H9 (cell line): ENCODE measurements around the gene MAGED1. TPM values are rescaled to one million over a fixed set of nuclear protein-coding genes. Genes with fewer than 3 reads are reported as not detected.

Experiments
- DNase-seq: peaks from one replicate; pipeline ENCODE4 v3.0.0-alpha.2; 2017
- H2AFZ ChIP-seq: one replicate; pipeline ENCODE4 v1.6.1; 2013; ENCODE audit warnings: mild to moderate bottlenecking, low read length, control low read depth, moderate library complexity
- H2AK5ac ChIP-seq: 2 replicates; pipeline ENCODE4 v1.6.1; 2013; ENCODE audit warnings: low read length, control low read depth, mixed read lengths; ENCODE audit not compliant: insufficient read length
- H2BK120ac ChIP-seq: one replicate; pipeline ENCODE4 v1.6.1; 2013; ENCODE audit warnings: low read depth, mild to moderate bottlenecking, low read length, control low read depth, inconsistent platforms; ENCODE audit not compliant: poor library complexity, severe bottlenecking
- H2BK12ac ChIP-seq: 2 replicates; pipeline ENCODE4 v1.6.1; 2013; ENCODE audit warnings: low read length, control low read depth, mixed read lengths, low read depth; ENCODE audit not compliant: insufficient read length
- H2BK15ac ChIP-seq: 2 replicates; pipeline ENCODE4 v1.6.1; 2013; ENCODE audit warnings: low read depth, low read length, control low read depth
- H2BK20ac ChIP-seq: one replicate; pipeline ENCODE4 v1.6.1; 2013; ENCODE audit warnings: low read depth, mild to moderate bottlenecking, low read length, control low read depth, inconsistent platforms; ENCODE audit not compliant: poor library complexity, severe bottlenecking
- H2BK5ac ChIP-seq: 2 replicates; pipeline ENCODE4 v1.6.1; 2013; ENCODE audit warnings: low read length, control low read depth, mixed read lengths; ENCODE audit not compliant: insufficient read length
- H3K14ac ChIP-seq: 2 replicates; pipeline ENCODE4 v1.6.1; 2013; ENCODE audit warnings: low read length, control low read depth; ENCODE audit not compliant: insufficient read depth
- H3K18ac ChIP-seq: 2 replicates; pipeline ENCODE4 v1.6.1; 2013; ENCODE audit warnings: low read depth, mild to moderate bottlenecking, mixed read lengths, low read length, control low read depth; ENCODE audit not compliant: insufficient read length
- H3K23ac ChIP-seq: 2 replicates; pipeline ENCODE4 v1.6.1; 2013; ENCODE audit warnings: low read length, control low read depth, mixed read lengths, low read depth; ENCODE audit not compliant: insufficient read length
- H3K23me2 ChIP-seq: 2 replicates; pipeline ENCODE4 v1.6.1; 2013; ENCODE audit warnings: low read depth, mild to moderate bottlenecking, mixed read lengths, low read length, control low read depth; ENCODE audit not compliant: insufficient read length, poor library complexity, severe bottlenecking
- H3K27ac ChIP-seq: 2 replicates; pipeline ENCODE4 v1.5.1; 2013; ENCODE audit warnings: low read length, control low read depth, mixed read lengths, low read depth; ENCODE audit not compliant: insufficient read length
- H3K27me3 ChIP-seq: 2 replicates; pipeline ENCODE4 v1.6.1; 2013; ENCODE audit warnings: low read length, control low read depth, inconsistent platforms; ENCODE audit not compliant: insufficient read depth
- H3K4ac ChIP-seq: 2 replicates; pipeline ENCODE4 v1.6.1; 2013; ENCODE audit warnings: low read depth, mild to moderate bottlenecking, control low read depth, inconsistent platforms, low read length, moderate library complexity
- H3K4me1 ChIP-seq: 2 replicates; pipeline ENCODE4 v1.6.1; 2013; ENCODE audit warnings: low read length, control low read depth, inconsistent platforms; ENCODE audit not compliant: insufficient read depth
- H3K4me2 ChIP-seq: 2 replicates; pipeline ENCODE4 v1.6.1; 2013; ENCODE audit warnings: low read length, control low read depth, mixed read lengths; ENCODE audit not compliant: insufficient read length, insufficient read depth
- H3K56ac ChIP-seq: 2 replicates; pipeline ENCODE4 v1.6.1; 2013; ENCODE audit warnings: low read depth, mild to moderate bottlenecking, mixed read lengths, low read length, control low read depth; ENCODE audit not compliant: insufficient read length
- H3K79me1 ChIP-seq: 2 replicates; pipeline ENCODE4 v1.6.1; 2013; ENCODE audit warnings: low read depth, mild to moderate bottlenecking, moderate library complexity, low read length, control low read depth, inconsistent platforms; ENCODE audit not compliant: insufficient read depth, poor library complexity, severe bottlenecking
- H3K79me2 ChIP-seq: 2 replicates; pipeline ENCODE4 v1.6.1; 2013; ENCODE audit warnings: low read length, control low read depth, inconsistent platforms; ENCODE audit not compliant: insufficient read depth
- H3K9ac ChIP-seq: 2 replicates; pipeline ENCODE4 v1.6.1; 2013; ENCODE audit warnings: low read length, control low read depth, mixed read lengths; ENCODE audit not compliant: insufficient read length; ENCODE audit errors: extremely low read depth
- H3K9me3 ChIP-seq: one replicate; pipeline ENCODE4 v1.6.1; 2013; ENCODE audit warnings: low read depth, low read length, inconsistent platforms; ENCODE audit not compliant: control insufficient read depth
- H3T11ph ChIP-seq: one replicate; pipeline ENCODE4 v1.6.1; 2013; ENCODE audit warnings: mild to moderate bottlenecking, low read length, control low read depth, inconsistent platforms
- H4K20me1 ChIP-seq: one replicate; pipeline ENCODE4 v1.6.1; 2013; ENCODE audit not compliant: control insufficient read depth, insufficient read length, insufficient read depth
- H4K5ac ChIP-seq: 2 replicates; pipeline ENCODE4 v1.6.1; 2013; ENCODE audit warnings: low read depth, mild to moderate bottlenecking, mixed read lengths, low read length, control low read depth; ENCODE audit not compliant: insufficient read length
- H4K8ac ChIP-seq: replicated peaks from 2 replicates; pipeline ENCODE4 v1.6.1; 2013; ENCODE audit warnings: low read length, control low read depth, mixed read lengths, low read depth; ENCODE audit not compliant: insufficient read length
- H4K91ac ChIP-seq: 2 replicates; pipeline ENCODE4 v1.6.1; 2013; ENCODE audit warnings: low read depth, mild to moderate bottlenecking, moderate library complexity, mixed read lengths, low read length, control low read depth; ENCODE audit not compliant: insufficient read length
- H3K27ac Mint-ChIP-seq, 3 experiments: 2 replicates in 2 of 3; 3 replicates in 1 of 3; pipeline ENCODE4 v1.8.0; 2020 to 2021; ENCODE audit warnings: mixed read lengths in 3 of 3, mild to moderate bottlenecking in 1 of 3, moderate library complexity in 1 of 3
- H3K27me3 Mint-ChIP-seq: 2 replicates; pipeline ENCODE4 v1.8.0; 2021; ENCODE audit warnings: low read depth, mild to moderate bottlenecking, moderate library complexity, mixed read lengths
- H3K36me3 Mint-ChIP-seq, 3 experiments: 2 replicates in 2 of 3; 3 replicates in 1 of 3; pipeline ENCODE4 v1.8.0; 2020 to 2021; ENCODE audit warnings: low read depth in 3 of 3, mixed read lengths in 3 of 3; ENCODE audit not compliant: insufficient read depth in 1 of 3
- H3K4me1 Mint-ChIP-seq, 2 experiments: 2 replicates each; pipeline ENCODE4 v1.8.0; 2020; ENCODE audit warnings: mixed read lengths in 2 of 2
- H3K4me3 Mint-ChIP-seq, 2 experiments: 2 replicates in 1 of 2; 3 replicates in 1 of 2; pipeline ENCODE4 v1.8.0; 2020 to 2021; ENCODE audit warnings: mild to moderate bottlenecking in 2 of 2, mixed read lengths in 2 of 2, moderate library complexity in 1 of 2
- H3K9me3 Mint-ChIP-seq, 2 experiments: 2 replicates in 1 of 2; 3 replicates in 1 of 2; pipeline ENCODE4 v1.8.0; 2020; ENCODE audit warnings: mild to moderate bottlenecking in 2 of 2, mixed read lengths in 2 of 2, moderate library complexity in 1 of 2
- WGBS: extraction: QIAGEN DNeasy Blood & Tissue Kit; methylation state at CpG from one replicate; pipeline ENCODE4 v1.1.7; 2013; ENCODE audit warnings: missing lambda C conversion rate, low lambda C conversion rate, mixed read lengths; ENCODE audit not compliant: insufficient read length; ENCODE audit errors: extremely low coverage; 5-methylcytosine and 5-hydroxymethylcytosine counted together
- total RNA-seq: library from RNA; stranded (reverse); gene quantifications from 2 replicates; pipeline ENCODE4 v1.2.1, GENCODE V29; 2021
- TF ChIP-seq, protein P1 (sequence below): fragments of 200-600 bp; sonication (generic); conservative IDR thresholded peaks from 3 replicates; pipeline ENCODE4 v1.8.0; 2021; ENCODE audit warnings: antibody characterized with exemption, mild to moderate bottlenecking

Gene MAGED1
- total RNA-seq, 1 experiment from 2014 or later: 163 TPM

DNA sequence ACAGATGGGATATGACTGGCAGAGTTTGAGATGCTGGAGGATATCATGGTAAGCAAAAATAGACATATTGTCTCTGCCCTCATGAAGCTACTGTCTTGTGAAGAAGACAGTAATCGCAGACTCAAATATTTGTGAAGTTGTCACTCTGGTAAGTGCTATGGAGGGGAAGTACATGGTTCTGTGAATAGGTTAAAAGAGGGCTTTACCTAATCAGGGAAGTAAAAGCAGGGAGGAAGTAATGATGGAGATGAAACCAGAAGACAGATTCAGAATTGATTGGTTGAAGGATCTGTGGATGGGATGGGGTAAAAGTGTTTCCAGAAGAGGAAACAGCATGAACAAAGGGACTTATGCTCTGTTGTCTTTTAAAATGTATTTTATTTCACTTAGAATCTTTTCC, 19.3 kb upstream of the MAGED1 start:
- Histone ChIP-seq H3K9ac (no peak overlapping the region), H4K20me1 (no peaks in the 10 kb centered on the region), H2BK15ac (no peak overlapping the region), H3K79me2 (peaks cover 4% of the 10 kb centered on the region; the same call in 1 of the 2 replicates), H3K56ac (no peak overlapping the region), H2AK5ac (no peak overlapping the region), H4K91ac (no peak overlapping the region), H3K9me3 (peaks cover 6% of the 10 kb centered on the region), H3K14ac (no peak overlapping the region), H4K8ac (no peak overlapping the region), H3K23ac (no peak overlapping the region), H3K4me1 (no peaks in the 10 kb centered on the region), H2BK120ac (no peak overlapping the region), H2AFZ (no peak overlapping the region), H4K5ac (no peak overlapping the region), H3K27me3 (no peaks in the 10 kb centered on the region), H3T11ph (no peak overlapping the region), H2BK12ac (no peak overlapping the region), H2BK20ac (no peak overlapping the region), H3K23me2 (no peaks in the 10 kb centered on the region), H2BK5ac (no peak overlapping the region), H3K4me2 (no peak overlapping the region), H3K18ac (no peak overlapping the region), H3K4ac (no peak overlapping the region), H3K27ac (no peak overlapping the region), H3K79me1 (no peaks in the 10 kb centered on the region)
- no peak for DNase-seq
- H3K9me3 Mint-ChIP-seq: peaks cover 43 to 44% of the 10 kb centered on the region in 2 experiments
- TF ChIP-seq, protein P1, sequence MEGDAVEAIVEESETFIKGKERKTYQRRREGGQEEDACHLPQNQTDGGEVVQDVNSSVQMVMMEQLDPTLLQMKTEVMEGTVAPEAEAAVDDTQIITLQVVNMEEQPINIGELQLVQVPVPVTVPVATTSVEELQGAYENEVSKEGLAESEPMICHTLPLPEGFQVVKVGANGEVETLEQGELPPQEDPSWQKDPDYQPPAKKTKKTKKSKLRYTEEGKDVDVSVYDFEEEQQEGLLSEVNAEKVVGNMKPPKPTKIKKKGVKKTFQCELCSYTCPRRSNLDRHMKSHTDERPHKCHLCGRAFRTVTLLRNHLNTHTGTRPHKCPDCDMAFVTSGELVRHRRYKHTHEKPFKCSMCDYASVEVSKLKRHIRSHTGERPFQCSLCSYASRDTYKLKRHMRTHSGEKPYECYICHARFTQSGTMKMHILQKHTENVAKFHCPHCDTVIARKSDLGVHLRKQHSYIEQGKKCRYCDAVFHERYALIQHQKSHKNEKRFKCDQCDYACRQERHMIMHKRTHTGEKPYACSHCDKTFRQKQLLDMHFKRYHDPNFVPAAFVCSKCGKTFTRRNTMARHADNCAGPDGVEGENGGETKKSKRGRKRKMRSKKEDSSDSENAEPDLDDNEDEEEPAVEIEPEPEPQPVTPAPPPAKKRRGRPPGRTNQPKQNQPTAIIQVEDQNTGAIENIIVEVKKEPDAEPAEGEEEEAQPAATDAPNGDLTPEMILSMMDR: no peak
- H3K27ac Mint-ChIP-seq: no peak overlapping the region
- H3K36me3 Mint-ChIP-seq: peaks cover 7 to 17% (median 7%) of the 10 kb centered on the region in 3 experiments; a peak in 6 of 7 replicates
- H3K27me3 Mint-ChIP-seq: peaks cover 1% of the 10 kb centered on the region; the same call in 1 of the 2 replicates
- no CpG with 5 or more reads among the region's 1 CpG for WGBS
- H3K4me1 Mint-ChIP-seq: peaks cover 0 to 3% of the 10 kb centered on the region in 2 experiments; a peak in 2 of 4 replicates
- H3K4me3 Mint-ChIP-seq: no peak overlapping the region
